HepG2 (cell line): Measurements from ENCODE around the gene RGS7. TPM values are rescaled to one million over a fixed set of nuclear protein-coding genes. Genes with fewer than 3 reads are reported as not detected.

Experiments
- ATAC-seq: fragments of 200-7000 bp; cut with Tn5 transposase; 3 replicates; pipeline ENCODE4 v1.9.1; 2020; ENCODE audit warnings: mild to moderate bottlenecking, moderate library complexity
- BruUV-seq: library from RNA; stranded (reverse); fragments of 400-500 nt; replicated peaks from 2 replicates; lab custom pipeline; 2021; lab: Mats Ljungman, UMichigan
- CTCF ChIA-PET: fragments of 300-600 bp; formaldehyde crosslinking; extraction: SDS; loops from one replicate; lab custom pipeline; 2021; ENCODE audit warnings: low total read pairs, inconsistent platforms, low intra/inter-chr PET ratio; lab: Yijun Ruan, JAX
- POLR2A ChIA-PET: fragments of 350-600 bp; sonication (Branson Sonifier 250); formaldehyde crosslinking; loops from one replicate; lab custom pipeline; 2020; ENCODE audit warnings: antibody characterized with exemption, inconsistent platforms; lab: Yijun Ruan, JAX
- DNase-seq: peaks from one replicate; pipeline ENCODE4 v3.0.0-alpha.2; 2015; ENCODE audit warnings: low spot score
- FAIRE-seq: peaks from 3 replicates; lab custom pipeline; 2011; peaks lifted over from hg19 to GRCh38; lab: Jason Lieb, UNC
- H2AFZ ChIP-seq: one replicate; pipeline ENCODE4 v1.6.1; 2011; ENCODE audit warnings: low read length, inconsistent platforms
- H3K27ac ChIP-seq: fragments of 300-600 bp; 3 replicates; pipeline ENCODE4 v1.8.0; 2011; ENCODE audit warnings: mixed run types, mild to moderate bottlenecking, mixed read lengths, low read length, inconsistent platforms; ENCODE audit not compliant: insufficient read depth; ENCODE audit errors: extremely low read length
- H3K27me3 ChIP-seq, 2 experiments: fragments of 200-600 bp in 1 of 2; 2 replicates in 1 of 2; 3 replicates in 1 of 2; pipeline versions ENCODE4 v1.6.0 to v1.8.0; 2011; ENCODE audit warnings: low read length in 2 of 2, mild to moderate bottlenecking in 2 of 2, moderate library complexity in 2 of 2, inconsistent platforms in 1 of 2; ENCODE audit not compliant: insufficient read depth in 2 of 2, control insufficient read depth in 1 of 2
- H3K36me3 ChIP-seq, 2 experiments: fragments of 200-600 bp in 1 of 2; replicated peaks in 1 of 2; 2 replicates in 1 of 2; 3 replicates in 1 of 2; pipeline versions ENCODE4 v1.5.1 to v1.8.0; 2011; ENCODE audit warnings: low read length in 2 of 2, inconsistent platforms in 1 of 2; ENCODE audit not compliant: insufficient read depth in 2 of 2, control insufficient read depth in 1 of 2
- H3K4me1 ChIP-seq: 2 replicates; pipeline ENCODE4 v1.5.1; 2012; ENCODE audit warnings: low read length, inconsistent platforms; ENCODE audit not compliant: insufficient read depth
- H3K4me2 ChIP-seq: 2 replicates; pipeline ENCODE4 v1.6.0; 2011; ENCODE audit warnings: low read depth, low read length, inconsistent platforms
- H3K4me3 ChIP-seq, 3 experiments: fragments of 200-600 bp in 1 of 3; sonication (generic), shearing (Covaris generic) in 1 of 3; replicated peaks in 1 of 3; 2 replicates each; pipeline ENCODE4 v1.5.1; 2011 to 2016; ENCODE audit warnings: low read length in 3 of 3, inconsistent platforms in 2 of 3, low read depth in 2 of 3, mild to moderate bottlenecking in 2 of 3, control low read depth in 1 of 3, mixed read lengths in 1 of 3; ENCODE audit not compliant: insufficient read depth in 1 of 3
- H3K79me2 ChIP-seq: one replicate; pipeline ENCODE4 v1.6.1; 2011; ENCODE audit warnings: low read length, inconsistent platforms; ENCODE audit not compliant: insufficient read depth
- H3K9ac ChIP-seq: 2 replicates; pipeline ENCODE4 v1.6.0; 2011; ENCODE audit warnings: mild to moderate bottlenecking, low read depth, low read length, inconsistent platforms; ENCODE audit not compliant: insufficient read depth
- H3K9me3 ChIP-seq: 2 replicates; pipeline ENCODE4 v1.5.1; 2012; ENCODE audit warnings: mild to moderate bottlenecking, low read length
- H4K20me1 ChIP-seq: 2 replicates; pipeline ENCODE4 v1.6.0; 2011; ENCODE audit warnings: inconsistent platforms, mild to moderate bottlenecking, low read length, moderate library complexity; ENCODE audit not compliant: insufficient read depth
- DPF2 ChIP-seq: sonication (generic); formaldehyde crosslinking; IDR thresholded peaks from 2 replicates; pipeline ENCODE4 v1.4.0; 2020; ENCODE audit warnings: mild to moderate bottlenecking, low read depth, missing genetic modification reagents, borderline replicate concordance
- FOXP1 ChIP-seq, 2 experiments: fragments of 450-650 bp in 1 of 2; IDR thresholded peaks; 2 replicates each; pipeline ENCODE4 v1.6.1; 2017 to 2018; ENCODE audit warnings: antibody characterized with exemption in 1 of 2
- FOXP4 ChIP-seq: sonication (generic); formaldehyde crosslinking; IDR thresholded peaks from 2 replicates; pipeline ENCODE4 v1.4.0; 2020; ENCODE audit warnings: missing genetic modification reagents
- HDAC6 ChIP-seq: fragments of 200-600 bp; sonication (generic); IDR thresholded peaks from 2 replicates; pipeline ENCODE4 v1.7.0; 2017; ENCODE audit warnings: mild to moderate bottlenecking, antibody characterized with exemption, low read length, low read depth
- HOXD1 ChIP-seq: sonication (generic); formaldehyde crosslinking; IDR thresholded peaks from 2 replicates; pipeline ENCODE4 v1.5.0; 2020; ENCODE audit warnings: missing genetic modification reagents
- IKZF5 ChIP-seq: IDR thresholded peaks from 2 replicates; pipeline ENCODE4 v1.6.1; 2018; ENCODE audit warnings: missing genetic modification reagents, mild to moderate bottlenecking, missing compliant biosample characterization
- JUN ChIP-seq: sonication (generic); formaldehyde crosslinking; IDR thresholded peaks from 2 replicates; pipeline ENCODE4 v1.4.0; 2020; ENCODE audit warnings: mild to moderate bottlenecking, missing genetic modification reagents
- JUND ChIP-seq: sonication (generic); formaldehyde crosslinking; IDR thresholded peaks from 2 replicates; pipeline ENCODE4 v1.8.0; 2022; ENCODE audit warnings: mild to moderate bottlenecking, missing genetic modification reagents
- KMT2A ChIP-seq: sonication (generic); formaldehyde crosslinking; IDR thresholded peaks from 2 replicates; pipeline ENCODE4 v1.4.0; 2020; ENCODE audit warnings: missing genetic modification reagents
- LBX2 ChIP-seq: sonication (generic); formaldehyde crosslinking; IDR thresholded peaks from 2 replicates; pipeline ENCODE4 v1.5.0; 2020; ENCODE audit warnings: missing genetic modification reagents, mild to moderate bottlenecking, borderline replicate concordance
- MIXL1 ChIP-seq: IDR thresholded peaks from 2 replicates; pipeline ENCODE4 v1.6.1; 2016
- PAWR ChIP-seq: sonication (generic); formaldehyde crosslinking; IDR thresholded peaks from 2 replicates; pipeline ENCODE4 v1.4.0; 2020; ENCODE audit warnings: missing genetic modification reagents, mild to moderate bottlenecking, borderline replicate concordance
- PBX3 ChIP-seq: sonication (generic); formaldehyde crosslinking; IDR thresholded peaks from 2 replicates; pipeline ENCODE4 v1.8.1; 2023; ENCODE audit warnings: missing genetic modification reagents, inconsistent platforms, borderline replicate concordance
- PITX1 ChIP-seq: sonication (generic); formaldehyde crosslinking; IDR thresholded peaks from 2 replicates; pipeline ENCODE4 v1.5.1; 2020; ENCODE audit warnings: mild to moderate bottlenecking, missing genetic modification reagents
- SRY ChIP-seq: sonication (generic); formaldehyde crosslinking; IDR thresholded peaks from 2 replicates; pipeline ENCODE4 v1.8.0; 2022; ENCODE audit warnings: mild to moderate bottlenecking, missing genetic modification reagents
- ZBTB21 ChIP-seq: sonication (generic); formaldehyde crosslinking; IDR thresholded peaks from 2 replicates; pipeline ENCODE4 v1.4.0; 2020; ENCODE audit warnings: missing genetic modification reagents
- ZNF207 ChIP-seq: fragments of 450-650 bp; IDR thresholded peaks from 2 replicates; pipeline ENCODE4 v1.6.1; 2016; ENCODE audit warnings: antibody characterized with exemption, borderline replicate concordance
- ZNF431 ChIP-seq: sonication (generic); formaldehyde crosslinking; IDR thresholded peaks from 2 replicates; pipeline ENCODE4 v1.9.0; 2022; ENCODE audit warnings: missing genetic modification reagents, low read depth, mild to moderate bottlenecking, borderline replicate concordance
- ZNF740 ChIP-seq: sonication (generic); formaldehyde crosslinking; IDR thresholded peaks from 2 replicates; pipeline ENCODE4 v1.4.0; 2020; ENCODE audit warnings: missing genetic modification reagents
- WGBS: methylation state at CpG from one replicate; pipeline ENCODE4 v1.1.6; 2017; ENCODE audit warnings: low lambda C conversion rate; 5-methylcytosine and 5-hydroxymethylcytosine counted together
- in situ Hi-C: cut with HindIII; loops from 2 replicates; pipeline ENCODE4 v1.10.0; 2017; ENCODE audit warnings: low pct_unique_long_range_greater_than_20kb; ENCODE audit not compliant: extremely low pct_ligation_motif_present
- intact Hi-C: fragments of 100-400 bp; cut with micrococcal nuclease; formaldehyde crosslinking; loops from one replicate; pipeline ENCODE4 v1.10.0; 2022; ENCODE audit not compliant: unreplicated experiment
- polyA plus RNA-seq, 8 experiments: library from polyadenylated mRNA; depleted of rRNA in 3 of 8; stranded (reverse) in 7 of 8; unstranded in 1 of 8; fragments of >200 nt; fragmentation: Illumina TruSeq in 4 of 8; extraction: Trizol in 4 of 8; gene quantifications; 2 replicates each; pipeline versions ENCODE4 v1.2.1 to v1.2.3, GENCODE V29; 2011 to 2016; ENCODE audit warnings: low read depth in 4 of 8, missing spikeins in 1 of 8, mixed read lengths in 1 of 8; ENCODE audit not compliant: insufficient read depth in 1 of 8
- total RNA-seq, 5 experiments: library from RNA; depleted of rRNA; stranded (reverse); fragments of >200 nt; fragmentation: Illumina TruSeq; extraction: Trizol; gene quantifications; 2 replicates each; pipeline ENCODE4 v1.2.3, GENCODE V29; 2016; ENCODE audit warnings: low read depth in 1 of 5

Gene RGS7
- total and polyA plus RNA-seq, 2 of the 13 experiments (the other 11 are each of a cell fraction or from before 2014, with no cell fraction given): not detected

- TF ChIP-seq ZNF740 (CRISPR knock-in tag) (no peak), IKZF5 (CRISPR knock-in tag) (no peak), FOXP4 (no peak), SRY (CRISPR knock-in tag) (no peak)
These were observed 175.5 kb downstream of the RGS7 start (continued) for GRCh38 chr1:241181471-241181870.

GRCh38 chr1:241180569-241180968 is 176.4 kb downstream of the RGS7 start:
- Histone ChIP-seq H3K9me3 (no peaks in the 10 kb centered on the region), H3K4me2 (no peak overlapping the region), H4K20me1 (no peaks in the 10 kb centered on the region), H3K27me3 (no peaks in the 10 kb centered on the region), H2AFZ (no peak overlapping the region), H3K79me2 (no peaks in the 10 kb centered on the region), H3K36me3 (no peaks in the 10 kb centered on the region), H3K4me1 (no peaks in the 10 kb centered on the region), H3K9ac (no peak overlapping the region), H3K27ac (no peak overlapping the region), H3K4me3 (no peak overlapping the region)
- DNase-seq (no peak), FAIRE-seq (no peak), ATAC-seq (no peak)
- 27% methylated on average over 4 of the region's 4 CpGs for WGBS
- intact Hi-C loops (no loop called here), in situ Hi-C loops (no loop called here)
- POLR2A ChIA-PET: no interaction called here
- no TSS peak for BruUV-seq
- CTCF ChIA-PET: no interaction called here
- TF ChIP-seq HOXD1 (CRISPR knock-in tag): no peak
- TF ChIP-seq ZBTB21 (CRISPR knock-in tag): no peak
- TF ChIP-seq HDAC6: no peak
- TF ChIP-seq DPF2 (CRISPR knock-in tag): no peak
- TF ChIP-seq PITX1 (CRISPR knock-in tag): no peak
- TF ChIP-seq PAWR (CRISPR knock-in tag): no peak
- TF ChIP-seq ZNF207: no peak
- TF ChIP-seq LBX2 (CRISPR knock-in tag): no peak
- no peak for TF ChIP-seq MIXL1 (CRISPR knock-in tag)
- no peak for TF ChIP-seq JUND (CRISPR knock-in tag)
- TF ChIP-seq FOXP1 (IDR thresholded peaks at IDR 0.05): no peak
- no peak for TF ChIP-seq FOXP1 (CRISPR knock-in tag; IDR thresholded peaks at IDR 0.05)
- TF ChIP-seq ZNF431 (CRISPR knock-in tag): no peak
- TF ChIP-seq JUN (CRISPR knock-in tag): no peak
- no peak for TF ChIP-seq KMT2A (CRISPR knock-in tag)
- no peak for TF ChIP-seq PBX3 (CRISPR knock-in tag)
